Forelimb muscle (tissue), 1 donor: ENCODE measurements around the gene EPB41L5. TPM values are rescaled to one million over a fixed set of nuclear protein-coding genes. Genes with fewer than 3 reads are reported as not detected.
"Not testable (repeated sequence)": the region's sequence is repeated elsewhere in the genome, so short reads cannot be mapped to it uniquely, and the experiment has no call there.

ENCODE experiments used
- DNase-seq: peaks from one replicate; pipeline ENCODE4 v3.0.0-alpha.2; 2013; ENCODE audit warnings: low read depth
- polyA plus RNA-seq: library from polyadenylated mRNA; unstranded; fragments of 120-200 nt; gene quantifications from one replicate; pipeline ENCODE4 v1.2.1, GENCODE V29; 2013; ENCODE audit not compliant: insufficient read length

EPB41L5 gene
- polyA plus RNA-seq, 1 donor, result 15.0 TPM

DNA sequence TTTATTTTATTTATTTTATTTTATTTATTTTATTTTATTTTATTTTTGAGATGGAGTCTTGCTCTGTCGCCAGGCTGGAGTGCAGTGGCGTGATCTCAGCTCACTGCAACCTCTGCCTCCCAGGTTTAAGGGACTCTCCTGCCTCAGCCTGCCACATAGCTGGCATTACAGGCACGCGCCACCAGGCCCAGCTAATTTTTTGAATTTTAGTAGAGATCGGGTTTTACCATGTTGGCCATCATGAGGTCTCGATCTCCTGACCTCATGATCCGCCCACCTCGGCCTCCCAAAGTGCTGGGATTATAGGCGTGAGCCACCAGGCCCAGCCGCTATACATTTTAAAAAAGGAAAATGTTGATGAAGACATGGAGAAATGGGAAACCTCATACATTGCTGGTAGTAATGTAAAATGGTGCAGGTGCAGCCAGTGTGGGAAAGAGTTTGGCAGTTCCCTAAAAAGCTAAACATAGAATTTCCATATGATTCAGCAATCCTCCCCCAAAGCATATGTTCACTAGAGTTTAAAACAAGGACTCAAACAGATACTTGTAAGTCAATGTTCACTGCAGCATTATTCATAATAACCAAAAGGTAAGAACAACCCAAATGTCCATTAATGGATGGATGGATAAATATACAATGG is 187.1 kb downstream of the EPB41L5 start:
- not testable (repeated sequence) for DNase-seq

DNA sequence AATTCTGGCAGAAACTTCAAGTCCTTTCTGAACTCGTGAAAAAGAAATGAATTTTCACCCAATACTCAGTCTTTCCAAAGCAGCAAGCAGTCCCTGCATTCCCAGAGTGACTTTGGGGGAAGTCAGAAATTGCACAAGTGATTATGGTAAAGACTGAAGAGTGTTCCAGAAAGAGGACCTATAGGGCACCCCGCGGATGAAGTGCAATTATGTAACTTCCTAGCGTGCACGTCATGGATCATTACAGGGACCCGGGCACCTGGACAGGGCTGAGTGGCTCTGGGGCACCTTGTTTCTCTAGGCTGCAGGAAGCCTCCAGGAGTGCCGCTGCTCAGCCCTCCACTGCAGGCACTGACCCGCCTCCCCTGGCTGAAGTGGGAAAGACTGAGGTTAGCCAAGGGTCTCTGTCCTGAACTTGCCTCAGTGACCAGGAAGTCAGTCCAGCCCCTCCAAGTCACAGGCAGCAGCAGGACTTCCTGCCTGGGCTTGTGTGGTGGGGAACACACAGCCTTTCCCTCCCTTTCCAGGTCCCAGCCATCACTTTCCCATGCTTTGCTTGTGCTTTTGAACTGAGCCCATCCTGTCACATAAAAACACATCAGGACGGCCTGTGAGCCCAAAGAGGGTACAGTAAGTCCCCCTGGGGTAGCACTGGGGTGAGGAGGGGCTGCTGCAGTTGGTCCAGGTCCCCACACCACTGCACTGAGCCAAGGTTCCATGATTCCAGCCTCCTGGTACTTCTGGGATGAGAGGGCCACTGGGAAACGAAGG is 190.6 kb downstream of the EPB41L5 start:
- peak; percentile 32 for DNase-seq

- no peak for DNase-seq
Measured at GRCh38 chr2:120204022-120204405, 191.1 kb downstream of the EPB41L5 start.

GRCh38 chr2:120204417-120204816 is 191.5 kb downstream of the EPB41L5 start:
- no peak for DNase-seq

GRCh38 chr2:120204945-120205670 is 192.2 kb downstream of the EPB41L5 start:
- DNase-seq, result no peak

DNA sequence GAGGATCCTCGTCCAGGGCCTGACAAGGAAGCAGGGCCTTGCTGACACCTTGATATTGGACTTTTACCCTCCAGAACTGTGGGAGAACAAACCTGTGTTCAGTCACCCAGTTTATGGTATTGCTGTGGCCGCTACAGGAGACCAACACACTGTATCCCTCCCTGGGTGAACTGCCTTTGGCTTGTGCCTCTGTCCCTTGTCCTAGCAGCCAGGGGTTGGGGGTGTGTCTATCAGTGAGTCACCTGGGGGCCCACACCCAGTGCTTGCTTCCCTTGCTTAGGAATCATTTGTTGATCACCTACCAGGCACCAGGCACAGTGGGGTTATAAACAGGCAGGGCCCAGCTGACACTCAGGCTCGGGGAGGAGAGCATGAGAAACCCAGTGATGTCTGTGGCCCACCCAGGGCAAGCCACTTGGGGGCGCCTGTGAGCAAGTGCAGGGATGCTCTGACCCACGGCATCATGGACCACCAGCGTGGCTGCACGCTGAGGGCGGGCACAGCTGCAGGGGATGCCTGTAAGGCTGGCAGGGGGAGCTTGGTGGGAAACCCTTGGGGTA is 193.2 kb downstream of the EPB41L5 start:
- no peak for DNase-seq

GRCh38 chr2:120208381-120209353 is 195.8 kb downstream of the EPB41L5 start:
- no peak for DNase-seq

GRCh38 chr2:120209427-120210269 is 196.8 kb downstream of the EPB41L5 start:
- no peak for DNase-seq

DNA sequence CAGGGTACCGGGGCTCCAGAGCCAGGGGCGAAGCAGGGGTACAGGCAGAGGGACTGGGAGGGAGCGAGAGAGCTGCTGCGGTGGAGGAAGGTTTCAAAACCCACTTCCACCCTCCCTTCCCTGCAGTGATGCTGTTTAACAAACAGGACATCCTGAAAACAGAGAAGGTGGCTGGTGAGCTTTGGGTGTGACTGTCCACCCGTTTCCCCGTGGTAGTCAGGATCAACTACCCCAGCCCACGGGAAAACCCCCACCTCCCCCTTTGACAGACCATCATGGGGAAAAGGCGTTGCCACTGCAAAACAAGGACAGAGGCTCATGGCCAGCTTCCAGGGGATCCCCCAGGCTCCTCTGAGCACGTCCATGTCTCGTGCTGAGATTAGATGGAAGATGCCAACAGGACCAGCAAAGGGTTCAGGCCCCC is 197.4 kb downstream of the EPB41L5 start:
- no peak for DNase-seq

- no peak for DNase-seq
Measured at GRCh38 chr2:120218181-120218580, 205.3 kb downstream of the EPB41L5 start.

DNA sequence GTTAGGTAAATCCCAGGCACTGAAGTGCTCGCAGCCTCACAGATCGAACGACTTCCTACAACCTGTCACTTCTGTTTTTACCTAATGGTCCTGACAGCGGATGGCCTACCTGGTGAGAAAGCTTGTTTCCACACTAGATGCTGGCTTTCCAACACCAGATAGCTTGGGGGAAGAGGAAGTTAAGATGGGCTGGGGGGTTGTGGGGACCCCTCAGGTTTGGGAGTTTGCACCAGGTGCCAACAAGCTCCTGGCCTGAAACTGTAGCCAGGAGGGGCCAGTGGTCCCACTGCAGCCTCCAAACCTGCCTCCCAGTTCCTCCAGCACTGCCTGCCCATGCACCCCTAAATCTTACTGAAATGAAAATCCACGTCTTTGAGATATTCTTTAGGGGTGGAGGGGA is 206.4 kb downstream of the EPB41L5 start:
- no peak for DNase-seq

DNA sequence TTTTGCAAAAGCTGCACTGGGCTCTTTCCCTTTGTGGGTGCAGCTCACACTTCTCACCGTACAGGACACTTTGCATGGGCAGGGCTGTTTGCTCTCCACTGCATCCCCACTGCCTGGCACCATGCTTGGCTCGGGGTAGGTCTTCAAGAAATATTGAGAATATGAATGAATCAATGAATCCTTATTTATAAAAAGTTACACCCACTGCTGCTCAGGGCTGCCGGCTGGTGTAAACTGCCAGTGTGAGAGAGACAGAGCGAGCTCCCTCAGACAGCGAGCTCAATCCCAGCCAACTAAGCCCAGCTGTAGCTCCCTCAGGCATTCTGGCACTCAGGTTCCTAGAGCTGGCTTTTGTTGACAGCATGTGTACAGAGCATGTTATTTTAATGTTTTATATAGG is 206.9 kb downstream of the EPB41L5 start:
- DNase-seq, result no peak

DNA sequence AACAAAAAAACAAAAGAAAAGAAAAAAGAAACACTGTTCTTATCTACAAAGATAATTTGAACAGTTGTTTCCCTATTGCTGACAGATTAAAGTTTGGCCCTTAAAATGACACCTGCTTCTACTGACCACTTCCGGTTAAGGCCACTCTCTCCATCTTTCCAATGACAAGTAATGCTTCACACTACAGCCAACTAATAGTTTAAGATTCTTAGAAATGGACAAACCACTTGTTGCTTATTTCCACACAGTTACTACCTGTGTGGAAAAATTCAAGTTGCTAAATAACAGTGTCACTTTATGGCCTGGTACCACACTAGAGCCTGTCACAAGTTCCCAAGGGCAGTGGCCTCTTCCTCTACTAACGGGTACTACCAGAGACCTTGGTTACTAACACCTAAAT is 207.9 kb downstream of the EPB41L5 start:
- DNase-seq, result no peak

GRCh38 chr2:120221616-120222015 is 208.7 kb downstream of the EPB41L5 start:
- DNase-seq, result no peak

DNA sequence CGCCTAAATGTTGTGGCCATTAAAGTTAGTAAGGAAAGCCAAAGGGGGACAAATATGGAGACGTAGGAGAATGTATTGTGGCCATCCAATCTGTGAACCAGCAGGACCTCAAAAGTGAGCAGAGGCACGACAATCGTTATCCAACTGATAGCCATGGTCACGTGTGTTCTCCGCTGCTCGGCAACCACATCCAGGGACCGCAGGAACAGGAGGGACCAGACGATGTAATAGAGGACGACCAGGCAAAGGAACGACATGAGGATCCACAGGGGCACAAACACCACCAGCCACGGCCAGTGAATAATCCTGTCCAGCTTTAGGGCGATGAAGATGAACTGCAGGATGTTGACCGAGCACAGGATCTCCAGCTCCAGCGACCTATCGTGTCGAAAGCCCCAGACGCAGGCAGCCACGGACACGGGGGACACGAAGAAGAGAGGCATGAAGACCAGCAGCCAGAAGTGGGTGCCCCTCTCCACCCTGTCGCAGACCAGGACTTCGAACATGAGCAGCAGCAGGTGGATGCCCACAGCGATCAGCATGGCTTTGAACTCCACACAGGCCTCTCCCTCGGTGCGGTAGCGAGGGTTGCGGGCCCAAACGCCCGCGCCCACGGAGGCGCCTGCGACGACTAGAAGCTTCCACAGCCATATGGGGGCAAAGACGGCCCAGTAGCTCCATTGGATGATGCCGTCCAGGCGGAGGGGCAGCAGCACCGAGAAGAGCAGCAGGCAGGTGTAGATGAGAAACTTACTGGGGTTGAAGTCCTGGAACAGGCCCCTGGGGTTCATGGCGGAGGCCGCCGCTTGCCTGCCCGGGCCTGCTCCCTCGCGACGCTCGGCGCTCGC is 209.5 kb downstream of the EPB41L5 start:
- no peak for DNase-seq

DNA sequence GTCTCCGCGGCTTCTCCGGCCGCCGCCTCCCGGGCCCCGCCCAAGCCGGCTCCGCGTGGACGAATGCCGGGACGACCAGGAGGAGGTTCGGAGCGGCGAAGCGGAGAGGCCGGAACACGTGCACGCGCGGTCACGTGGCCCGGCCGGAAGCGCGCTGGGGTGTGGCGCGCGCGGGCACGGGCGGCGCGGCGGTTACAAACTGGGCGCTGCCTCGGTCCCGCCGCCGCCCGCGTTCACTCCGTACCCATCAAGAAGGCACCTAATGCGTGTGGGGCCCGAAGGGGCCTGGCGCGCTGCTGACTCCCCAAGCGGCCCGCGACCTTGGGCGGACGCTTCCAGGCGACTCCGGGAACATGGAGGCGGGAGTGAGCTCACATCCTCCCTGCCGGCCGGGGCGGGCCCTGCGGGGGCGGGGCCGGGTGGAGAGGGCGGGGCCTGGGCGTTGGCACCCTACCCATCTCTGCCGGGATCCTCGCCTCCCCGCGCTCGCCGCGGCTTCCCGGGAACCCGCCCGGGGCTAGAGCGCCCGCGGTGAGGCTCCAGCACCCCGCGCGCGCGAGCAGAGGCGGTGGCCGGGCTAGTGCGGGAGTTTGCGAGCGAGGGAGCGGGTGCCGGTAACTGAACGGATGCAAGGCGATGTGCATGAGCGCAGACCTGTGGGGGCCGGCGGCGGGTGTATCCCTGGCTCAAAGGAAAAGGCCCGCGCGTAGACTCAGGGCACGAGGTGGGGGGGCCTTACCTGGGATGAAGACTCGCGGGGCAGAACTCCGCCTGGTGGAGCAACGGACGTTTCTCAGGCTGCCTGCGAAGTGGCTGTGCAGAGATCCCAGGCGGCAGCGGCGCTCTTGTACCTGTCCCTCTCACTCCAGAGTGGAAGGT is 210.4 kb downstream of the EPB41L5 start, which contains the start of gene TMEM185B:
Gene TMEM185B (minus strand): TSS at position 367 of the 879 bp plus-strand sequence. CDS start 424 bp downstream, outside the sequence.
- DNase-seq, result no peak

DNA sequence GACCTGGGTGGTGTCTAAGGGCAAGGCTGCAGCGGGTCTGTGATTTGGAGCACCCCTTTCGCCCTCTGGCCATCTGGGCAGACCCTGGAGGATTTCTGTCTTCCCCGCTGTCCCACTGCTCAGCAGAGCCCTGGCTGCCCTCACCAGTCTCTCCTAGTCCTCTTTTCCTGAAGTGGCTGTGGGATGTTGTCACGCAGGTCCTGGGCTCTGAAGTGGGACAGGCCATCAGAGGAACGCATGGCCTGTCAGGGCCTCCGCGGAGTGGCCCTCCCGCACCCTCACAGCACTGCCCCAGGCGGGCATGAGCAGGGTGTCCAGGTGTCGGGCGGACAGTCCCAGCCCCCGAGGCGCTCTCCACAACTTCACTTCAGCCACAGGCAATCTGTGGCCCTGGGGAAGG is 211.4 kb downstream of the EPB41L5 start:
- no peak for DNase-seq
